ENCODE measurements around the gene FBXW5.
A peak's percentile ranks its signal among the peaks of the same experiment; 100 is the strongest.

DNA sequence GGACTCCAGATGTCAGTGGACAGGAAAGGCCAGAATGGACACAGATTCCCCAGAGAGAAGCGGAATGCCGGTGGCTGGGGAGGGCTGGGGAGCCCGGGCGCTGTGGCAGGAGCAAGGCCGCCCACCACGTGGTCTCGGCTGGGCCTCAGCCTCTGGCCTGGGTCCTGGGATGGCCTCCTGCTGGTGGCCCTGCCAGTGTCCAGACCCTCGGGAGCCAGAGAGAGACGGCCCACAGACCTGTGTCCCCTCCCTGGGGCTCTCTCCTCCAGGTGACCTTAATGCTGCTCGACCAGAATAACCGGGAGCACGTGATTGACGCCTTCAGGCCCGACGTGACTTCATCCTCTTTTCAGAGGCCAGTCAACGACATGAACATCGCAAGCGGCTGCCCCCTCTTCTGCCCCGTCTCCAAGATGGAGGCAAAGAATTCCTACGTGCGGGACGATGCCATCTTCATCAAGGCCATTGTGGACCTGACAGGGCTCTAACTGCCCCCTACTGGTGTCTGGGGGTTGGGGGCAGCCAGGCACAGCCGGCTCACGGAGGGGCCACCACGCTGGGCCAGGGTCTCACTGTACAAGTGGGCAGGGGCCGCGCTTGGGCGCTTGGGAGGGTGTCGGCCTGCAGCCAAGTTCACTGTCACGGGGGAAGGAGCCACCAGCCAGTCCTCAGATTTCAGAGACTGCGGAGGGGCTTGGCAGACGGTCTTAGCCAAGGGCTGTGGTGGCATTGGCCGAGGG, 19.0 kb downstream of the FBXW5 start:
- TF ChIP-seq, protein P1, sequence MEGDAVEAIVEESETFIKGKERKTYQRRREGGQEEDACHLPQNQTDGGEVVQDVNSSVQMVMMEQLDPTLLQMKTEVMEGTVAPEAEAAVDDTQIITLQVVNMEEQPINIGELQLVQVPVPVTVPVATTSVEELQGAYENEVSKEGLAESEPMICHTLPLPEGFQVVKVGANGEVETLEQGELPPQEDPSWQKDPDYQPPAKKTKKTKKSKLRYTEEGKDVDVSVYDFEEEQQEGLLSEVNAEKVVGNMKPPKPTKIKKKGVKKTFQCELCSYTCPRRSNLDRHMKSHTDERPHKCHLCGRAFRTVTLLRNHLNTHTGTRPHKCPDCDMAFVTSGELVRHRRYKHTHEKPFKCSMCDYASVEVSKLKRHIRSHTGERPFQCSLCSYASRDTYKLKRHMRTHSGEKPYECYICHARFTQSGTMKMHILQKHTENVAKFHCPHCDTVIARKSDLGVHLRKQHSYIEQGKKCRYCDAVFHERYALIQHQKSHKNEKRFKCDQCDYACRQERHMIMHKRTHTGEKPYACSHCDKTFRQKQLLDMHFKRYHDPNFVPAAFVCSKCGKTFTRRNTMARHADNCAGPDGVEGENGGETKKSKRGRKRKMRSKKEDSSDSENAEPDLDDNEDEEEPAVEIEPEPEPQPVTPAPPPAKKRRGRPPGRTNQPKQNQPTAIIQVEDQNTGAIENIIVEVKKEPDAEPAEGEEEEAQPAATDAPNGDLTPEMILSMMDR (IDR thresholded peaks at IDR 0.05; ENCODE audit: low read depth, low read length), result peak; percentile 12; the same call in 1 of the 2 replicates
- no peak for TF ChIP-seq EZH2phosphoT487 (IDR thresholded peaks at IDR 0.05; ENCODE audit: low read depth)
